ENCODE measurements around the gene RARRES2. TPM values are rescaled to one million over a fixed set of nuclear protein-coding genes. Genes with fewer than 3 reads are reported as not detected.
"Not testable (repeated sequence)": the region's sequence is repeated elsewhere in the genome, so short reads cannot be mapped to it uniquely, and the experiment has no call there.

RARRES2 gene
- total RNA-seq, 1 experiment from 2014 or later = 60.9 TPM

DNA sequence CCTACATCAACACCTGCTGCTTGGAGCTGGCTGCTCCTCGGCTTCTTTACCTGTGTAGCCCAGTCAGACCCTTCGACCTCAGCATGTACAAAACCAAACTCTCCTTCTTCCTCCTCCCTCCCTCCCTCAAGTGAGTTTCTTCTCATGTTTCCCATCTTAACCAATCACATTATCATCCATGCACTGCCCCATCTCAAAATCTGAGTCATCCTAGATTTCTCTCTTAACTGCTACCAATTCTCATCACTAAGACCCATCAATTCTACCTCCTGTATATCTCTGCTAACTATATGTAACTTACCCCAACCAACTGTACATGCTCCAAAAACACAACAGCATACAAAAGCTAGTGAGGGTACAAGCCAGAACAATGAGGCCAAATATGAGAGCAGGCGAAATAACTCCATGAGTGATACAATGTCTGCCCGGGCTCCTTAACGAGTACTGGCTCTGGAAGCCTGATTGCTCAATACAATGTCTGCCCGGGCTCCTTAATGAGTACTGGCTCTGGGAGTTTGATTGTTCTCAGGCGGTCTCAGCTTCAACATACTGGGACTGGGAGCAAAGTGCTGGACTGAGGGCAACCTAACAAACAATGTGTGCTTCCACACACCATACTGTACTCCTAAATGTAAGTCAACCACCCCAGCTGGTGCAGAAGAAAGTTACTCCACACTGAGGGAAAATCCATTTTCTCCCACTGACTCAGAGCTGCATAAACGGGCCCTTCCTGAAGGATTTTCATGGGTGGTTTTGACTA lies 36.8 kb downstream of the RARRES2 start:
- Mint-ChIP-seq H3K36me3 (ENCODE audit: insufficient read depth in 1 of 3, low read depth in 3 of 3) (peaks cover 0 to 14% (median 14%) of the 10 kb centered on the region in 3 experiments; a peak in 5 of 7 replicates), H3K9me3 (peaks cover 18 to 19% of the 10 kb centered on the region in 2 experiments), H3K27me3 (ENCODE audit: low read depth) (peaks cover 27% of the 10 kb centered on the region)
- H3K9ac ChIP-seq (ENCODE audit: extremely low read depth, insufficient read length, low read length); H3K27me3 ChIP-seq (ENCODE audit: insufficient read depth, low read length); H2AK5ac ChIP-seq (ENCODE audit: insufficient read length, low read length); H2BK20ac ChIP-seq (ENCODE audit: low read depth, low read length, poor library complexity, severe bottlenecking); H4K20me1 ChIP-seq (ENCODE audit: control insufficient read depth, insufficient read depth, insufficient read length); H2BK120ac ChIP-seq (ENCODE audit: low read depth, low read length, poor library complexity, severe bottlenecking); H3K9me3 ChIP-seq (ENCODE audit: control insufficient read depth, low read depth, low read length); H3K27ac Mint-ChIP-seq; H3K4ac ChIP-seq (ENCODE audit: low read depth, low read length); H3K79me2 ChIP-seq (ENCODE audit: insufficient read depth, low read length); H3K56ac ChIP-seq (ENCODE audit: insufficient read length, low read depth, low read length); H3T11ph ChIP-seq (ENCODE audit: low read length); H4K5ac ChIP-seq (ENCODE audit: insufficient read length, low read depth, low read length); H3K23ac ChIP-seq (ENCODE audit: insufficient read length, low read depth, low read length); H3K18ac ChIP-seq (ENCODE audit: insufficient read length, low read depth, low read length); H3K14ac ChIP-seq (ENCODE audit: insufficient read depth, low read length); H3K27ac ChIP-seq (ENCODE audit: insufficient read length, low read depth, low read length); H3K79me1 ChIP-seq (ENCODE audit: insufficient read depth, low read depth, low read length, poor library complexity, severe bottlenecking); H2AFZ ChIP-seq (ENCODE audit: low read length); H4K91ac ChIP-seq (ENCODE audit: insufficient read length, low read depth, low read length); H2BK5ac ChIP-seq (ENCODE audit: insufficient read length, low read length); H3K4me2 ChIP-seq (ENCODE audit: insufficient read depth, insufficient read length, low read length); H2BK12ac ChIP-seq (ENCODE audit: insufficient read length, low read depth, low read length); H3K23me2 ChIP-seq (ENCODE audit: insufficient read length, low read depth, low read length, poor library complexity, severe bottlenecking); H3K4me1 Mint-ChIP-seq; H2BK15ac ChIP-seq (ENCODE audit: low read depth, low read length); H3K4me3 Mint-ChIP-seq; H3K4me1 ChIP-seq (ENCODE audit: insufficient read depth, low read length); H4K8ac ChIP-seq (replicated peaks; ENCODE audit: insufficient read length, low read depth, low read length): not testable (repeated sequence)
- no CpG with 5 or more reads among the region's 8 CpGs for WGBS (ENCODE audit: extremely low coverage, insufficient read length, low lambda C conversion rate)
- peak; percentile 0 for DNase-seq

DNA sequence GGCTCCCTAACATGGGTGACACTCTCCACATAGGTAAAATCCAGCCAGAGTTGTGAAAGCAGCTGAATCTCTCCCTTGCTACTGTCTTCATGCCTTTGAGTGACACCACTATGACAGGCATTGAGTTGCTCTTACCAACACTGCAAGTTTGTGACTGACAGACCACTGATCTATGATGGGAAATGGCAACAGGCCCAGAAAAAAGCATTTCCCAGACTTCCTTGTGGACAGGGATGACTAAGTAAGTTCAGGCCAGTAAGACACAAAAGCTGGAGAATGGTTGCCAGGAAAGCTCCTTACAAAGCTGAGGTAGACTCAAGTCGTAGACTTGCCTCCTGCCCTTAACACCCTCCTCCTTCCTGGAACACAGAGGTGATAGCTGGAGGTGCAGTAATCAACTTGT lies 38.5 kb downstream of the RARRES2 start:
- H4K91ac ChIP-seq (ENCODE audit: insufficient read length, low read depth, low read length); H3K23me2 ChIP-seq (ENCODE audit: insufficient read length, low read depth, low read length, poor library complexity, severe bottlenecking); H3K27ac ChIP-seq (ENCODE audit: insufficient read length, low read depth, low read length); H3K4me3 Mint-ChIP-seq; H3K36me3 Mint-ChIP-seq (ENCODE audit: insufficient read depth in 1 of 3, low read depth in 3 of 3); H3K56ac ChIP-seq (ENCODE audit: insufficient read length, low read depth, low read length); H3K9ac ChIP-seq (ENCODE audit: extremely low read depth, insufficient read length, low read length); H4K8ac ChIP-seq (replicated peaks; ENCODE audit: insufficient read length, low read depth, low read length); H2BK20ac ChIP-seq (ENCODE audit: low read depth, low read length, poor library complexity, severe bottlenecking); H3T11ph ChIP-seq (ENCODE audit: low read length); H4K20me1 ChIP-seq (ENCODE audit: control insufficient read depth, insufficient read depth, insufficient read length); H2BK12ac ChIP-seq (ENCODE audit: insufficient read length, low read depth, low read length); H3K4ac ChIP-seq (ENCODE audit: low read depth, low read length); H2BK5ac ChIP-seq (ENCODE audit: insufficient read length, low read length); H3K4me1 ChIP-seq (ENCODE audit: insufficient read depth, low read length); H3K27me3 ChIP-seq (ENCODE audit: insufficient read depth, low read length); H3K79me1 ChIP-seq (ENCODE audit: insufficient read depth, low read depth, low read length, poor library complexity, severe bottlenecking); H2BK120ac ChIP-seq (ENCODE audit: low read depth, low read length, poor library complexity, severe bottlenecking); H3K27ac Mint-ChIP-seq; H3K23ac ChIP-seq (ENCODE audit: insufficient read length, low read depth, low read length); H3K4me2 ChIP-seq (ENCODE audit: insufficient read depth, insufficient read length, low read length); DNase-seq; H3K9me3 ChIP-seq (ENCODE audit: control insufficient read depth, low read depth, low read length); H3K79me2 ChIP-seq (ENCODE audit: insufficient read depth, low read length); H2AK5ac ChIP-seq (ENCODE audit: insufficient read length, low read length); H2AFZ ChIP-seq (ENCODE audit: low read length); H2BK15ac ChIP-seq (ENCODE audit: low read depth, low read length); H3K14ac ChIP-seq (ENCODE audit: insufficient read depth, low read length); H3K4me1 Mint-ChIP-seq; H3K18ac ChIP-seq (ENCODE audit: insufficient read length, low read depth, low read length); H4K5ac ChIP-seq (ENCODE audit: insufficient read length, low read depth, low read length): not testable (repeated sequence)
- peaks cover 11% of the 10 kb centered on the region in 2 experiments for H3K9me3 Mint-ChIP-seq
- H3K27me3 Mint-ChIP-seq (ENCODE audit: low read depth) = peaks cover 27% of the 10 kb centered on the region
- WGBS (ENCODE audit: extremely low coverage, insufficient read length, low lambda C conversion rate) = no CpG with 5 or more reads among the region's 1 CpG
